ENCODE measurements around the gene GRHPR. TPM values are rescaled to one million over a fixed set of nuclear protein-coding genes. Genes with fewer than 3 reads are reported as not detected.

The GRHPR gene
- total and polyA plus RNA-seq, 4 donors: 125 to 524 (median 294) TPM

DNA sequence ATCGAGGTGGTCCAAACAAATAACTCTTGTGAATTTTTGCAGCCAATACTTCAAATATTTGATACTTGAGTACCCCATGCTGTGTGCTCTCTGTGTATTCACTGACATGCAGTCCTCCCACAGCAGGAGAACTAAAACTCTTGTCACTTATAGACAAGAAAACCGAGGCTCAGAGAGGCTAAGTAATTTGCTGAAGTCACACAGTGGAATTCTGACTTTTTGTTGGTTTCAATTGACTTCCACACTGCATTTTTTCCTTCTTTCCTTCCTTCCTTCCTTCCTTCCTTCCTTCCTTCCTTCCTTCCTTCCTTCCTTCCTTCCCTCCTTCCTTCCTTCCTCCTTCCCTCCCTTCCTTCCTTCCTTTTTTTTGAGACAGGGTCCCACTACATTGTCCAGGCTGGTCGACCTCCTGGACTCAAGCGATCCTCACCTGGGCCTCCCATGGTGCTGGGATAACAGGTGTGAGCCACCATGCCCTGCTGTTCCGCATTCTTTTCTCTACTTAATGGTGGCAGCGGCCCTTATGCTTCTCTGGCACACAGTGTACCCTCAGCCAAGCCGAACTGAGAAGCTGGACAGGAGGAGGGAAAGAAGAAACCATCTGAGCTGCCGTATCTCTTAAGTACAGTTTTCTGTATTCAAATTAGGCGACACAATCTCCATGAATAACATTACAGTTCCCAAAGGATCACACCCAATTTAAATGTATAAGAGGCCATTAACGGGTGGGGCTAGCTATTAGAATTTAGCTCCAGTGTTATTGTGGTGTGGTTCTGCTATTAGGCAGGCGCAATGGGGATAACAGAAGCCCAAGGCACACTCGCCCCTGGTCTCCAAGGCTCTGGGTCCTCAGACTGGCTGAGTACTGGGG lies 38.4 kb upstream of the GRHPR start:
- DNase-seq (ENCODE audit: low spot score): no peak
- Histone ChIP-seq H3K27me3 (ENCODE audit: control insufficient read depth in 4 of 4, insufficient read depth in 4 of 4, low read length in 3 of 4) (no peaks in the 10 kb centered on the region), H3K4me3 (ENCODE audit: low read depth in 1 of 3, low read length in 3 of 3) (no peak overlapping the region), H3K9me3 (ENCODE audit: control insufficient read depth in 4 of 4, low read length in 3 of 4) (peaks cover 0 to 2% (median 0%) of the 10 kb centered on the region in 4 donors), H3K27ac (ENCODE audit: low read depth in 1 of 2, low read length in 2 of 2) (no peak overlapping the region), H3K9ac (ENCODE audit: low read depth in 1 of 2, low read length in 2 of 2) (no peak overlapping the region), H3K36me3 (ENCODE audit: control insufficient read depth in 4 of 4, insufficient read depth in 3 of 4, low read depth in 1 of 4, low read length in 3 of 4) (no peaks in the 10 kb centered on the region), H3K4me1 (ENCODE audit: control insufficient read depth in 4 of 4, insufficient read depth in 4 of 4, low read length in 3 of 4) (no peaks in the 10 kb centered on the region)
- TF ChIP-seq FOXA1 (IDR thresholded peaks at IDR 0.05) (no peak), TAF1 (conservative IDR thresholded peaks at IDR 0.05) (no peak), YY1 (IDR thresholded peaks at IDR 0.05) (no peak), RAD21 (IDR thresholded peaks at IDR 0.05) (no peak), JUND (IDR thresholded peaks at IDR 0.05) (no peak), RXRA (IDR thresholded peaks at IDR 0.05) (no peak), HNF4G (IDR thresholded peaks at IDR 0.05) (no peak), SP1 (IDR thresholded peaks at IDR 0.05) (no peak), HNF4A (conservative IDR thresholded peaks at IDR 0.05) (no peak), EGR1 (IDR thresholded peaks at IDR 0.05; ENCODE audit: low read depth in 2 of 2) (no peak), NR2F2 (IDR thresholded peaks at IDR 0.05) (no peak), GABPA (IDR thresholded peaks at IDR 0.05 in 1 of 2, conservative IDR thresholded peaks at IDR 0.05 in 1 of 2) (no peak), CTCF (IDR thresholded peaks at IDR 0.05; ENCODE audit: low read depth, low read length, missing input control) (no peak), FOXA2 (IDR thresholded peaks at IDR 0.05) (no peak)
- TF ChIP-seq, protein P1, sequence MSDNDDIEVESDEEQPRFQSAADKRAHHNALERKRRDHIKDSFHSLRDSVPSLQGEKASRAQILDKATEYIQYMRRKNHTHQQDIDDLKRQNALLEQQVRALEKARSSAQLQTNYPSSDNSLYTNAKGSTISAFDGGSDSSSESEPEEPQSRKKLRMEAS (IDR thresholded peaks at IDR 0.05): no peak
- TF ChIP-seq, protein P2, sequence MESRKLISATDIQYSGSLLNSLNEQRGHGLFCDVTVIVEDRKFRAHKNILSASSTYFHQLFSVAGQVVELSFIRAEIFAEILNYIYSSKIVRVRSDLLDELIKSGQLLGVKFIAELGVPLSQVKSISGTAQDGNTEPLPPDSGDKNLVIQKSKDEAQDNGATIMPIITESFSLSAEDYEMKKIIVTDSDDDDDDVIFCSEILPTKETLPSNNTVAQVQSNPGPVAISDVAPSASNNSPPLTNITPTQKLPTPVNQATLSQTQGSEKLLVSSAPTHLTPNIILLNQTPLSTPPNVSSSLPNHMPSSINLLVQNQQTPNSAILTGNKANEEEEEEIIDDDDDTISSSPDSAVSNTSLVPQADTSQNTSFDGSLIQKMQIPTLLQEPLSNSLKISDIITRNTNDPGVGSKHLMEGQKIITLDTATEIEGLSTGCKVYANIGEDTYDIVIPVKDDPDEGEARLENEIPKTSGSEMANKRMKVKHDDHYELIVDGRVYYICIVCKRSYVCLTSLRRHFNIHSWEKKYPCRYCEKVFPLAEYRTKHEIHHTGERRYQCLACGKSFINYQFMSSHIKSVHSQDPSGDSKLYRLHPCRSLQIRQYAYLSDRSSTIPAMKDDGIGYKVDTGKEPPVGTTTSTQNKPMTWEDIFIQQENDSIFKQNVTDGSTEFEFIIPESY (IDR thresholded peaks at IDR 0.05): no peak
- TF ChIP-seq, protein P3, sequence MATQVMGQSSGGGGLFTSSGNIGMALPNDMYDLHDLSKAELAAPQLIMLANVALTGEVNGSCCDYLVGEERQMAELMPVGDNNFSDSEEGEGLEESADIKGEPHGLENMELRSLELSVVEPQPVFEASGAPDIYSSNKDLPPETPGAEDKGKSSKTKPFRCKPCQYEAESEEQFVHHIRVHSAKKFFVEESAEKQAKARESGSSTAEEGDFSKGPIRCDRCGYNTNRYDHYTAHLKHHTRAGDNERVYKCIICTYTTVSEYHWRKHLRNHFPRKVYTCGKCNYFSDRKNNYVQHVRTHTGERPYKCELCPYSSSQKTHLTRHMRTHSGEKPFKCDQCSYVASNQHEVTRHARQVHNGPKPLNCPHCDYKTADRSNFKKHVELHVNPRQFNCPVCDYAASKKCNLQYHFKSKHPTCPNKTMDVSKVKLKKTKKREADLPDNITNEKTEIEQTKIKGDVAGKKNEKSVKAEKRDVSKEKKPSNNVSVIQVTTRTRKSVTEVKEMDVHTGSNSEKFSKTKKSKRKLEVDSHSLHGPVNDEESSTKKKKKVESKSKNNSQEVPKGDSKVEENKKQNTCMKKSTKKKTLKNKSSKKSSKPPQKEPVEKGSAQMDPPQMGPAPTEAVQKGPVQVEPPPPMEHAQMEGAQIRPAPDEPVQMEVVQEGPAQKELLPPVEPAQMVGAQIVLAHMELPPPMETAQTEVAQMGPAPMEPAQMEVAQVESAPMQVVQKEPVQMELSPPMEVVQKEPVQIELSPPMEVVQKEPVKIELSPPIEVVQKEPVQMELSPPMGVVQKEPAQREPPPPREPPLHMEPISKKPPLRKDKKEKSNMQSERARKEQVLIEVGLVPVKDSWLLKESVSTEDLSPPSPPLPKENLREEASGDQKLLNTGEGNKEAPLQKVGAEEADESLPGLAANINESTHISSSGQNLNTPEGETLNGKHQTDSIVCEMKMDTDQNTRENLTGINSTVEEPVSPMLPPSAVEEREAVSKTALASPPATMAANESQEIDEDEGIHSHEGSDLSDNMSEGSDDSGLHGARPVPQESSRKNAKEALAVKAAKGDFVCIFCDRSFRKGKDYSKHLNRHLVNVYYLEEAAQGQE (IDR thresholded peaks at IDR 0.05): no peak
- TF ChIP-seq, protein P4, sequence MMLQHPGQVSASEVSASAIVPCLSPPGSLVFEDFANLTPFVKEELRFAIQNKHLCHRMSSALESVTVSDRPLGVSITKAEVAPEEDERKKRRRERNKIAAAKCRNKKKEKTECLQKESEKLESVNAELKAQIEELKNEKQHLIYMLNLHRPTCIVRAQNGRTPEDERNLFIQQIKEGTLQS (IDR thresholded peaks at IDR 0.05): no peak
- WGBS: 93% methylated on average over 12 of the region's 12 CpGs

Data from liver (tissue), 9 donors.